OCI-LY7 (cell line): ENCODE results near the gene MBOAT2.

ENCODE experiments used
- EZH2phosphoT487 ChIP-seq: fragments of 200-600 bp; sonication (generic); IDR thresholded peaks from 2 replicates; pipeline ENCODE4 v1.6.1; 2018; ENCODE audit warnings: low read depth, borderline replicate concordance, mild to moderate bottlenecking, mixed run types, antibody characterized with exemption, low read length, moderate library complexity, mixed read lengths
- TF ChIP-seq, protein P1 (sequence below): fragments of 200-600 bp; sonication (generic); conservative IDR thresholded peaks from 2 replicates; pipeline ENCODE4 v1.5.1; 2014; ENCODE audit warnings: mild to moderate bottlenecking, antibody characterized with exemption, low read length, moderate library complexity, mixed read lengths

DNA sequence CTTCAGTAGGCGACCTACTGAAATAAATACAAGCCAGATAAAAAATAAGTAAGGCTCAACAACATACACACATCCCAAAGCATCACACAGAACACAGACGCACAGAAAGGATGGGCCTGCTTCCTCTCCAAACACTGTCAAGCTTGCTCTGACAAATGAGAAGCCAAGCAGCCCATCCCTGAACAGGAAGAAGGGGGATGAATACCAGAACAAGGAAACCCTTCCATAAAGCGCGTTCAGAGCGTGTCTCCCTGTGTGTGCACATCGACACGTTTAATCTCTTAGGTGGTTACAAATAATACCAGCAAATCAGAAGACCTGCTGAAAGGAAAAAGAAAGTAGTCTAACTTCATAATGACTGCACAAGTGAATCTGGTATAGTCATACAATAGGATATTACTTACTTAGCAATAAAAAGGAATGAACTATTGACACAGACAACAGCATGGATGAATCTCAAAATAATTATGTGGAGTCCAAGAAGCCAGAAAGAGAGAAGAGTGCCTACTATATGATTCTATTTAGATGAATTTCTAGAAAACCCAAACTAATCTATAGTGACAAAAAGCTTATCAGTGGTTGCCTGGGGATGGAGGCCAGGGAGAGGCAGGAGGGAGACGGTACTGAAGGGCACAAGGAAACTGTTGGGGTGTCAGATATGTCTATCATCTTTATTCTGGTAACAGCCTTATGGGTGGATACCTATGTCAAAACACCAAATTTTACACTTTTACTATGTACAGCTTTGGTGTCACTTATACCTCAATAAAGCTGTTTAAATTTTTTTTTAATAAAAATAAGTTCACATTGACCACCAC lies 26.8 kb downstream of the MBOAT2 start:
- TF ChIP-seq, protein P1, sequence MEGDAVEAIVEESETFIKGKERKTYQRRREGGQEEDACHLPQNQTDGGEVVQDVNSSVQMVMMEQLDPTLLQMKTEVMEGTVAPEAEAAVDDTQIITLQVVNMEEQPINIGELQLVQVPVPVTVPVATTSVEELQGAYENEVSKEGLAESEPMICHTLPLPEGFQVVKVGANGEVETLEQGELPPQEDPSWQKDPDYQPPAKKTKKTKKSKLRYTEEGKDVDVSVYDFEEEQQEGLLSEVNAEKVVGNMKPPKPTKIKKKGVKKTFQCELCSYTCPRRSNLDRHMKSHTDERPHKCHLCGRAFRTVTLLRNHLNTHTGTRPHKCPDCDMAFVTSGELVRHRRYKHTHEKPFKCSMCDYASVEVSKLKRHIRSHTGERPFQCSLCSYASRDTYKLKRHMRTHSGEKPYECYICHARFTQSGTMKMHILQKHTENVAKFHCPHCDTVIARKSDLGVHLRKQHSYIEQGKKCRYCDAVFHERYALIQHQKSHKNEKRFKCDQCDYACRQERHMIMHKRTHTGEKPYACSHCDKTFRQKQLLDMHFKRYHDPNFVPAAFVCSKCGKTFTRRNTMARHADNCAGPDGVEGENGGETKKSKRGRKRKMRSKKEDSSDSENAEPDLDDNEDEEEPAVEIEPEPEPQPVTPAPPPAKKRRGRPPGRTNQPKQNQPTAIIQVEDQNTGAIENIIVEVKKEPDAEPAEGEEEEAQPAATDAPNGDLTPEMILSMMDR, result no peak
- TF ChIP-seq EZH2phosphoT487, result no peak
